Upper lobe of right lung (tissue), 1 donor: ENCODE measurements around the gene SNCAIP. TPM values are rescaled to one million over a fixed set of nuclear protein-coding genes. Genes with fewer than 3 reads are reported as not detected.

Source experiments
- ATAC-seq: fragments of 200-7000 bp; cut with Tn5 transposase; one replicate; pipeline ENCODE4 v1.9.1; 2020; ENCODE audit warnings: mild to moderate bottlenecking, moderate library complexity
- DNase-seq: peaks from one replicate; pipeline ENCODE4 v3.0.0-alpha.2; 2020
- H3K27ac ChIP-seq: fragments of 200-600 bp; one replicate; pipeline ENCODE4 v1.8.0; 2022
- H3K27me3 ChIP-seq: fragments of 200-600 bp; one replicate; pipeline ENCODE4 v1.8.0; 2022; ENCODE audit warnings: mild to moderate bottlenecking
- H3K36me3 ChIP-seq: fragments of 200-600 bp; one replicate; pipeline ENCODE4 v1.8.0; 2022
- H3K4me1 ChIP-seq: fragments of 200-600 bp; one replicate; pipeline ENCODE4 v1.8.0; 2022
- H3K4me3 ChIP-seq: fragments of 200-600 bp; one replicate; pipeline ENCODE4 v1.8.0; 2022; ENCODE audit warnings: mild to moderate bottlenecking
- H3K9me3 ChIP-seq: fragments of 200-600 bp; one replicate; pipeline ENCODE4 v1.8.0; 2022
- intact Hi-C: fragments of 100-400 bp; cut with DNase I; formaldehyde crosslinking; loops from one replicate; pipeline ENCODE4 v1.11.0; 2022
- total RNA-seq: library from RNA; stranded (reverse); fragmentation: NEBNext Ultra II Directional; extraction: Animal tissue kit (Norgen Biotek cat#: 25700); gene quantifications from one replicate; pipeline ENCODE4 v1.2.1, GENCODE V29; 2021
- TF ChIP-seq, protein P1 (sequence below): fragments of 200-600 bp; IDR thresholded peaks from one replicate; pipeline ENCODE4 v1.8.0; 2022; ENCODE audit warnings: antibody characterized with exemption
- donor health status: DM: no; HTN: yes; CAD: no; lungs with severe emphysema.

Gene SNCAIP
- total RNA-seq, 1 donor from 2014 or later = 4.0 TPM

DNA sequence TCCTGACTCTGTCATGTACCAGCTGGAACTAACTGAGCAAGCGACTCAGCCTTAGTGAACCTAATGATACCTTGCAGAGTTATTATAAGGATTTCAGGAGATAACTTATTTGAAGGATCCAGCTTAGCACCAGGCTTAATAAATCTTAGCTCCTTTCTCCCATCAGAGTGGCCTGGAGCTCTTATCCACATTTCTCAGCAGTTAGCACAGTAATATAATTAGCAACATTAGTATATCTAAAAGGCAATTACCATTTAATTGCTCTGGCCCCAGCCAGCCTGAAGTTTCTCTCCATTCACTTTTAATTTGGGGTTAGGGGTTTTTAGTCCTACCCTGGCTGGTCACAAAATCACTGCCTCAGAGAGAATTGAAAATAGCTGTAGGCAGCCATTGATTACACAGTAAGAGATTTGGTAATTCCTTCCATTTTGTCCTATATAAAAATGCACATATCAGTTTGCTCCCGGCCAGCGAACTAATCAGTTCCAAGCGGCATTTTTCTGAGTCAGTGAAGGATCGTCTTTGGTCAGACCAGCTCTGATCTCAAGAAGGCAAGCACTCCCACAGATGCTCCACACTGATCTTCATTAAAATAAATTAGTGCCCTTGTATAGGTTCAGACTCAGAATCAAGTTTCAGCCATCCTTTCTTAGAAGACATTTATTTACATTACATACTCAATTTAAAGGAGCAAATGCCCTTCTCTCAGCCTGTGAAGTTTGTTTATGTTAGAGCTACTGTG, 56.6 kb downstream of the SNCAIP start:
- TF ChIP-seq, protein P1, sequence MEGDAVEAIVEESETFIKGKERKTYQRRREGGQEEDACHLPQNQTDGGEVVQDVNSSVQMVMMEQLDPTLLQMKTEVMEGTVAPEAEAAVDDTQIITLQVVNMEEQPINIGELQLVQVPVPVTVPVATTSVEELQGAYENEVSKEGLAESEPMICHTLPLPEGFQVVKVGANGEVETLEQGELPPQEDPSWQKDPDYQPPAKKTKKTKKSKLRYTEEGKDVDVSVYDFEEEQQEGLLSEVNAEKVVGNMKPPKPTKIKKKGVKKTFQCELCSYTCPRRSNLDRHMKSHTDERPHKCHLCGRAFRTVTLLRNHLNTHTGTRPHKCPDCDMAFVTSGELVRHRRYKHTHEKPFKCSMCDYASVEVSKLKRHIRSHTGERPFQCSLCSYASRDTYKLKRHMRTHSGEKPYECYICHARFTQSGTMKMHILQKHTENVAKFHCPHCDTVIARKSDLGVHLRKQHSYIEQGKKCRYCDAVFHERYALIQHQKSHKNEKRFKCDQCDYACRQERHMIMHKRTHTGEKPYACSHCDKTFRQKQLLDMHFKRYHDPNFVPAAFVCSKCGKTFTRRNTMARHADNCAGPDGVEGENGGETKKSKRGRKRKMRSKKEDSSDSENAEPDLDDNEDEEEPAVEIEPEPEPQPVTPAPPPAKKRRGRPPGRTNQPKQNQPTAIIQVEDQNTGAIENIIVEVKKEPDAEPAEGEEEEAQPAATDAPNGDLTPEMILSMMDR = no peak
- no peaks in the 10 kb centered on the region for H3K4me1 ChIP-seq
- intact Hi-C loops = no loop called here
- no peaks in the 10 kb centered on the region for H3K9me3 ChIP-seq
- H3K27ac ChIP-seq = no peak overlapping the region
- no peaks in the 10 kb centered on the region for H3K36me3 ChIP-seq
- ATAC-seq (no peak), DNase-seq (no peak)
- no peaks in the 10 kb centered on the region for H3K27me3 ChIP-seq
- no peak overlapping the region for H3K4me3 ChIP-seq

DNA sequence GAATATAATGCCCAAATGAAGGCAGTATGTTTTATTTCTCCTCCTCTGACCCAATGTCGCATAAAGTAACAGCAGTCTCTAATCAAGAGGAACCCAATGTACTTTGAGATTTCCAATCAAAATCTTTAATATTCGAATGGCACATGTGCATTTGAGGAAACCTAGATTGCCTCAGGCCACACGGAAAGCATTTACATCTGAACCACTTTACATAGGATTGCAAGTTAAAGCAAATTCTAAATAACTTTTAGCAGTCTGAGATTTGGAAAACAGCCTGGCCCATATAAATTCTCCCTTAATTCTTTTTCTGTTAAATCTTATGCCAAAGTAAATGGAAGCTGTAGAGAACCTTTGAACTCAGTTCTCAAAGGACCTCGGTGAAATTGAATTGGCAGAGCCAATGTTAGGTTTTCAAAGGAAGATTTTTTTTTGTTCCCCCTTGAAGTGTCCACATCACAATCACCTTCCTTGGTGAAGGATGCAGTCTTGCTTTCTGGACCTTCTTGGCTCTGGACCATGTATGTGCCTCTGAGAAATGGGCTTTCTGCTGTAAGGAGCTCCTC, 57.3 kb downstream of the SNCAIP start:
- Histone ChIP-seq H3K27ac (no peak overlapping the region), H3K36me3 (no peaks in the 10 kb centered on the region), H3K4me1 (no peaks in the 10 kb centered on the region), H3K27me3 (no peaks in the 10 kb centered on the region), H3K4me3 (no peak overlapping the region), H3K9me3 (no peaks in the 10 kb centered on the region)
- DNase-seq = no peak
- TF ChIP-seq, protein P1 = no peak
- no peak for ATAC-seq
- intact Hi-C loops = no loop called here

DNA sequence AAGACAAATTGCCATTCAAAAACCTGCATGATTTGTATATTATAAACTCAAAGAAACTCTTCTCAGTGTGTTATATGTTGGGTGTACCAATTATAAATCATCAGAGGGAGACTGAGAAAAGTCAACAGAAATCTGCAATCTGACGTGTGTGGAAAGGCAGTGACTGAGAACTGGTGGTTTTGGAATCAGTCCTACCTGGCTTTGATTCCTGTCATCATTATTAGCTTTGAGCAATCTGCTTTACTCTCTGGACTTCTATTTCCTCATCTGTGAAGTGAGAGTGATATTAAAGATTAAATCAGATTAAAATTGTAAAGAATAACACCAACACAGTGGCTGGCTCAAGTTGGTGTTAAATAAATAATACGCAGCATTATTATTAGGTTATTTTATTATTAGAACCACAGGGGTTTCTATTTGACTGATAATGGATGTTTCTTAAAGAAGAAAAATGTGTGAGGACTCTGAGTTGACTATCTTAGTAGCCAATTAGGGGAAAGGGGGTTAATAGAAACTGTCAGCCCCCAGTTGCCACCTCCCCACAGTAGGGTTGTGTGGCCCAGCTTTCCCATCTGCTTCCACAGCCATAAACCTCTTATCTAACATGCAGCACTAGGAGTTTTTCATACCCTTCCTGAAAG, 59.6 kb downstream of the SNCAIP start:
- Histone ChIP-seq H3K27ac (no peak overlapping the region), H3K27me3 (no peaks in the 10 kb centered on the region), H3K36me3 (no peaks in the 10 kb centered on the region), H3K9me3 (no peaks in the 10 kb centered on the region), H3K4me3 (no peak overlapping the region), H3K4me1 (no peaks in the 10 kb centered on the region)
- intact Hi-C loops = no loop called here
- no peak for ATAC-seq
- DNase-seq = no peak
- TF ChIP-seq, protein P1 = no peak

DNA sequence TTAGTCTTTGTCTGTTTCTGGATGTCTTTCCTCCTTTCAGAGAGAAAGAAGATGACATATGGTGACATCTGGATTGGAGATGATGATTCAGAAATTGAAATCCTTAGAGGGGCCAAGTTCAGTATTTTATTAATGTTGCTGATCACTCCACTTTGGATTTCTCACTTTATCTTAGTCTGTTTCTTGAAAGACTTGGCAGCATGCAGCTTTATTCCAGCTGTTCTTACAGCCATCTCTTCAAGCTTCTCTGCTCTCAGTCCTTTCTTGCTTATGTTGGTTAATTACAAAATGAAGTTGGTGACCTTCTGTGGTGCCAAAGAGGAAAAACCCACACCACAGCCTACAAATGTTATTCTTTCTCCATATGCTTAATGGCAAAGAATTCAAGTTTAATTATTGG, 62.1 kb downstream of the SNCAIP start:
- H3K4me3 ChIP-seq = no peak overlapping the region
- H3K4me1 ChIP-seq = no peaks in the 10 kb centered on the region
- ATAC-seq = no peak
- no peaks in the 10 kb centered on the region for H3K9me3 ChIP-seq
- no peak for DNase-seq
- intact Hi-C loops = no loop called here
- TF ChIP-seq, protein P1 = no peak
- H3K27ac ChIP-seq = no peak overlapping the region
- H3K27me3 ChIP-seq = no peaks in the 10 kb centered on the region
- no peaks in the 10 kb centered on the region for H3K36me3 ChIP-seq

DNA sequence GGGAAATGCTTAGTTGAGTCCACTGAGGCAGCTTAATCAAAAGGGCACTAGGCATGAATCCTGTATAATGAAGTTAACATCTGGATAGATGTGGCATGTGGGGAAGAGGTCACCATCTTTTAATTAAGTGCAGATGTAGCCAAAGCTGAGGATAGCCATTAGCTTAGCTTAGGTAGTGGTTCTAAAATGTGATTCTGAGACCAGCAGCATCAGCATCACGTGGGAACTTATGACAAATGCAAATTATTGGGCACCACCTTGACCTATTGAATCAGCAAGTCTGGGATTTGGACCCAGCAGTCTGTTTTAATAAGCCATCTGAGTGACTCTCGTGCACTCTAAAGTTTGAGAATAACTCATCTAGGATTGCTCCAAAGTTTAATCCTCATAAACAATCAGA, 63.8 kb downstream of the SNCAIP start:
- Histone ChIP-seq H3K4me1 (no peaks in the 10 kb centered on the region), H3K4me3 (no peak overlapping the region), H3K27me3 (no peaks in the 10 kb centered on the region), H3K27ac (no peak overlapping the region), H3K9me3 (no peaks in the 10 kb centered on the region), H3K36me3 (no peaks in the 10 kb centered on the region)
- intact Hi-C loops = no loop called here
- TF ChIP-seq, protein P1 = no peak
- ATAC-seq (no peak), DNase-seq (no peak)
